Activated T-helper 9 cell treated with anti-CD3 and anti-CD28 coated beads, Interleukin-2, amount 50 U/mL, for 16 hours (primary cell): ENCODE results near the gene ZHX3.

Experiments used
- DNase-seq: peaks from one replicate; pipeline ENCODE4 v3.0.0-alpha.2; 2020; ENCODE audit warnings: low read depth

Gene ZHX3

GRCh38 chr20:41171736-41172295 is 145.7 kb downstream of the ZHX3 start:
- no peak for DNase-seq

DNA sequence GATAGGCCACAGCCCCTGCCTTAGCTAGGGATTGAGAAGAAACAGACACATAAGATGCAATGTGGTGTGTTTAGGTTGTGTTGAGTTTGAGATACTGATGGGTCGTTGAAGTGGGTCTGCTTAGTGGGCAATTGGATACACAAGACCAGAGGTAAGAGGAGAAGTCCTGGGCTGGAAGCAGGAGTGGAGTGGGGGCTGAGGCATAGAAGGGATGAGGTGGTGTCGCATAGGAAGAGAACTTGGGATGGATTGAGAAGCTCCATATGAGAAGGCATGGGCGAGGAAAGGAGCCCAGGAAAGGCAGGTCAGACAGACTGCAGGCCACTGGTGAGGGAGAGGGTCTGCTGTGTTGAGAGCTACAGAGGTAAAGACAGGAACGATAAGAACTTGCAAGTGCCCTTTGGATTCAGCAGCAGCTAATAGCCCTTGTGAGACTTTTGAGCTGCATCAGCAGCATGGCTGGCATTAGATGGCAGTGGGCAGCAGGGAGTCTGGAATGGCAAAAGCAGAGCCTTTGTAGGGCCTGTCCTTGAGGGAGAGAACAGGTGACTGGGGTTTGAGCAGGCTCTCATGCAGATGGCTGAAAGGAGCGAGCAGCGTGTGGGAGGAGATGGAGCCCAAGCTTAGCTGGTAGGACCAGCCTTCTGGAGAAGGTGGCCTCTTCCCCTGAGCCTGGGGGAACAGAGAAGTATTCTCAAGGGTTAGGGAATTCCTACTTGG is 147.0 kb downstream of the ZHX3 start:
- DNase-seq, result no peak

GRCh38 chr20:41169791-41170351 is 147.7 kb downstream of the ZHX3 start:
- DNase-seq, result no peak

DNA sequence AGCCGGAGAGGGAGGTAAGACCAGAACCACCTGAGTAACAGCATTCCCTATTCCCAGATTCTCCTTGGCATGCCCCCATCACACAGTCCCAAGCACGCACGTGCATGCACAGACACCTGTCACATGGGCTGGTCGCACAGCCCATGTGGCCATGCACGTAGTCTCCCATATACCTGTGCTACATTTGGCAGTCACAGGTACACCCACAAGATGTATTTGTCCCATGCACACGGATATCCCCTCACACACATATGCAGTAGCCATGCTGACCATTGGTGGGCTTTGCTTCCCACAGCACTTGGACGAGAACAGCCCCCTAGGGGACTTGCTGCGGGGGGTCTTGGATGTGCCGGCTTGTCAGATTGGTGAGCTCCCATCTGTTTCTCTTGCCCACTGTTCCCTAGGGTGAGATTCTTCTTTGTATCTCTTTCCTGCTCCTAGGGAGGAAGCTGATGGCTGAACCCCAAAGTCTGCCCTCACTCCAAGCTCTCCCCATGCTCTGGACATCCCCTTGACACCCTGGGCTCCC is 148.3 kb downstream of the ZHX3 start:
- DNase-seq, result no peak

DNA sequence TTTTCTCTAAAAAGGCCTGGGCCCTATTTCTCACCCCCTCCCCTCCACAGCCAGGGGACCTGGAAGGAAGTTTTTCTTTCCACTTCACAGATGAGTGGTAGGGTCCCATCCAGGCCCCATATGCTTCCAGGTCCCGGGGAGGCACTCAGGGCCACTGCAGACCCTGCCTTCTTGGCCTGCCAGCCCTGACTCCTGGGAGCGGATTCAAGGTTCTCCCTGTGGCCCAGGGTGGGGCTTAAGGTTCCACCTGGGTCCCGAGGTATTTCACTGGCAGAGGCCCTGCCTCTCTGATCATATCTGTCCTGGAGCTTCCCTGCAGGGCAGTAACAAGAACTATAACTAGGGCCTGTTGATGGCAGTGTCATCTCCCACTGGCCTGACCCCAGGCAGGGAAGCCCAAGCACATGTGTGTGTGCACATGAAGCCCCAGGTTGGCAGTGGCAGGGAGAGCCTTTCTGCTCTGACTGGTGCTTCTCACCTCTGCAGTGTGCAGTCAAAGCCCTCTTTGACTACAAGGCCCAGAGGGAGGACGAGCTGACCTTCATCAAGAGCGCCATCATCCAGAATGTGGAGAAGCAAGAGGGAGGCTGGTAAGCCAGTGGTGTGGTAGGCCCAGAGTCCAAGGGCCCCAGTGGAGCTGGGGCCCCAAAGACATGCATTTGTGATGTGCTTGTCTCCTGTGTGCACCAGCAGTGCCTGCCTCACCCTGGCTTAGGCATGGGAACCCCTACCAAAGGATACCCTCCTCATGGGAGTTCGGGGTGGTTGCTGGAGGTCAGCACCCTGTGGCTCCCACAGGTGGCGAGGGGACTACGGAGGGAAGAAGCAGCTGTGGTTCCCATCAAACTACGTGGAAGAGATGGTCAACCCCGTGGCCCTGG is 149.0 kb downstream of the ZHX3 start:
- DNase-seq, result no peak

GRCh38 chr20:41167481-41168253 is 149.9 kb downstream of the ZHX3 start:
- DNase-seq, result no peak

- no peak for DNase-seq
Observed at GRCh38 chr20:41167118-41167470, 150.4 kb downstream of the ZHX3 start.

GRCh38 chr20:41166201-41167117 is 151.1 kb downstream of the ZHX3 start:
- no peak for DNase-seq

DNA sequence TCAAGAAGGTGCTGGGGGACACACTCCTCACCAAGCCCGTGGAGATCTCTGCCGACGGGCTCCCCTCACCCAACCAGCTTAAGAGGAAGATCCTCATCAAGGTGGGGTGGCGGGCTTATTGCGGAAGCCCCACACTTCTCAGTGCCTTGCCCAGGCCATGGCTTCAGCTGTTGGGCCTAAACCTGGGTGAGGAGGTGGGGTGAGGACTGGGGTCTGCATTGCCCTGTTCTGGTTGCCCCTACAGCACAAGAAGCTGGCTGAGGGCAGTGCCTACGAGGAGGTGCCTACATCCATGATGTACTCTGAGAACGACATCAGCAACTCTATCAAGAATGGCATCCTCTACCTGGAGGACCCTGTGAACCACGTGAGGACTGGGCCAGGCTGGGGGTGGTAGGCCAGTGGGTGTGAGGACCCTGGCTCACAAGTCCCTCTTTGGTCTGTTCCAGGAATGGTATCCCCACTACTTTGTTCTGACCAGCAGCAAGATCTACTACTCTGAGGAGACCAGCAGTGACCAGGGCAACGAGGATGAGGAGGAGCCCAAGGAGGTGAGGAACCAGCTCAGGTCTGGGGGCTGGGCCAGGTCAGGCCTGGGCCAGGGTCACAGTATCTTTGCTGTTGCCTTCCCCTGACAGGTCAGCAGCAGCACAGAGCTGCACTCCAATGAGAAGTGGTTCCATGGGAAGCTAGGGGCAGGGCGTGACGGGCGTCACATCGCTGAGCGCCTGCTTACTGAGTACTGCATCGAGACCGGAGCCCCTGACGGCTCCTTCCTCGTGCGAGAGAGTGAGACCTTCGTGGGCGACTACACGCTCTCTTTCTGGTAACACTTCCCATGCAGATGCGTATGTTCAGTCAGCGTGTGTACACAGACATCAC is 152.3 kb downstream of the ZHX3 start:
- no peak for DNase-seq

GRCh38 chr20:41163821-41164220 is 153.7 kb downstream of the ZHX3 start:
- DNase-seq, result no peak

DNA sequence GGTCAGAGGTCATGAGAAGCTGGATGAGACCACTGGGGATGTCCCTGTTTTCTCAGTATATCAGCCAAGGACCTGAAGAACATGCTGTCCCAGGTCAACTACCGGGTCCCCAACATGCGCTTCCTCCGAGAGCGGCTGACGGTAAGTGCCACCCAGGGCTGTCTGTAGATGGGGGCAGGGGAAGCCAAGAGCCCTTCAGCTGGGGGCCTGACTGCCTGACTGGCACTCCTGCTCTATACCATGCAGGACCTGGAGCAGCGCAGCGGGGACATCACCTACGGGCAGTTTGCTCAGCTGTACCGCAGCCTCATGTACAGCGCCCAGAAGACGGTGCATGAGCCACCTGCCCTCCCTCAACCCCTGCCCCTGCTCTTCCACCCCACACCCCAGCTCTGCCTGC is 155.1 kb downstream of the ZHX3 start:
- DNase-seq, result no peak

DNA sequence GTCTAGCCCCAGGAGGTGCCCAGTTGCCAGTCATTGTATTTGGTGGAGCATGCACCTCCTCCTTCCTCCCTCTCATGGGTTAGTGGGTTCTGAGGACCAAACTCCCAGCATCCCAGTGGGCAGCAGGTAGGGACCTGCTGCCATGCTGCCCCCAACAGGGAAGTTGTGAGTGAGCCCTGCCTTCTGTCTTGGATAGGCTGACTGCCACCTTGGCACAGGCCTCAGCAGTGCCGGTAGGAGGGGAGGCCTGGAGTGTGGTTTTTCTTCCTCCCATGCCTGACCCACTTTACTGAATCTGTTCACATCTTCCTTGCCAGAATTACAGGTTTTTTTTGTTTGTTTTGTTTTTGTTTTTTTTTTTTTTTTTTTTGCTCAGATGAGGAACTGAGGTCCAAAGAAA is 155.6 kb downstream of the ZHX3 start:
- DNase-seq, result no peak

DNA sequence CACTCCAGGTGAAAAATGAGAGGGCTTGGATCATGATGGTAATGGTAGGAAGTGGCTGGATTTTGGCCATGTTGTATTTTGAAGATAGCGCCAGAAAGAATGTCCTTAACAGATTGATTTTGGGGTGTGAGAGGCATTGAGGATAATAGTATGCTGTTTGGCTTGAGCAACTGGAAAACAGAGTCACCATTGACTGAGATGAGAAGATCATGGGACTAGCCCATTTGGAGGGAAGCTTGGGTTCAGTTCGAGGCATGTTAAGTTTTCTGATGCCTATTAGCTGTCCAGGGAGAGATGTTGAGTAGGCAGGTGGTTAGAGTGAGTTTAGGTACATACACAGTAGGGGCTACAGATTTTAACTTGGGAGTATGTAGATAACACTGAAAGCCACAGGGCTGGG is 156.8 kb downstream of the ZHX3 start:
- no peak for DNase-seq

DNA sequence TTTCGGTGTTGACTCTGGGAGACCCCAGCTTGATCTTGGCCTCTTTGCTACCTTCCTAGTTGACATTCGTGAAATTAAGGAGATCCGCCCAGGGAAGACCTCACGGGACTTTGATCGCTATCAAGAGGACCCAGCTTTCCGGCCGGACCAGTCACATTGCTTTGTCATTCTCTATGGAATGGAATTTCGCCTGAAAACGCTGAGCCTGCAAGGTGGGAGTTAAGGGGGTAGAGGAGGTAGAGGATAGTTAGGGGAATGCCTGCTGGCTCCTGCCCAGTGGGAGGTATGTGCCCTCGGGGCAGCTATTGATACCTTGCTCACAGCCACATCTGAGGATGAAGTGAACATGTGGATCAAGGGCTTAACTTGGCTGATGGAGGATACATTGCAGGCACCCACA is 158.0 kb downstream of the ZHX3 start:
- no peak for DNase-seq

GRCh38 chr20:41158082-41158625 is 159.4 kb downstream of the ZHX3 start:
- no peak for DNase-seq

GRCh38 chr20:41155261-41155660 is 162.3 kb downstream of the ZHX3 start:
- DNase-seq, result no peak

DNA sequence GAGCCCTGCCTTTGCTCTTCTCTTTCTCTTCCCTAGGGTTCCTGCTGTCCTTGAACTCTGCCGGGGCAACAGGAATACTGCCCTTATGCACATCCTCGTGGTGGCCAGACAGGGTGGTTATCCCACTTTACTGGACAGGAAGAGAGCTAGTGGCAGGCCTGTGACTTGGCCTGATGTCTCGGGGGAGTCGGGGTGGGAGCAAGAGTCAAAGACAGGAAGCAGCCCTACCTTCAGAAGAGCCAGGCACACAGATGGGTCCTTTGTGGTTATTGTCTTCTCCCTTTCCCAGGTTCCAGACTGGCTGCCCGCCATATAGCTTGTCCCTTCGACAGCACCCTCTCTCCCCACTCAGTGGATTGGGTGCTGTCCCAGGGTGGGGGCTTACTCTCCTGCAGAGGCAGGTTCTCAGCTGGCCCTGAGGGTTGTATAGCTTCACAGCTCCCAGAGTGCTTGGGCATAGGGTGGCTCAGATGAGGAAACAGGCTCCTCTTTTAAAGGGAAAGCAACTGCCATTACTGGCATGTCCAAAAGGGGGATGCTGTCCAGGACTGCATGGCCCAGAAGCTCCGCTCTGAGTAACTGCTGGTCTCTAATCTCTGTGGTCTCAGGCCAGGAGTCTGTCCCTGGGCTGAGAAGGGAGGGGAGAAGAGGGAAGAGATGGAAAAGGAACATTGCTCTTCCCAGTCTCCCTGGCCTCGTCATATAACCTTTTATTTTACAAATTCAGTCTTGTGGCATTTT is 162.9 kb downstream of the ZHX3 start:
- DNase-seq, result no peak

DNA sequence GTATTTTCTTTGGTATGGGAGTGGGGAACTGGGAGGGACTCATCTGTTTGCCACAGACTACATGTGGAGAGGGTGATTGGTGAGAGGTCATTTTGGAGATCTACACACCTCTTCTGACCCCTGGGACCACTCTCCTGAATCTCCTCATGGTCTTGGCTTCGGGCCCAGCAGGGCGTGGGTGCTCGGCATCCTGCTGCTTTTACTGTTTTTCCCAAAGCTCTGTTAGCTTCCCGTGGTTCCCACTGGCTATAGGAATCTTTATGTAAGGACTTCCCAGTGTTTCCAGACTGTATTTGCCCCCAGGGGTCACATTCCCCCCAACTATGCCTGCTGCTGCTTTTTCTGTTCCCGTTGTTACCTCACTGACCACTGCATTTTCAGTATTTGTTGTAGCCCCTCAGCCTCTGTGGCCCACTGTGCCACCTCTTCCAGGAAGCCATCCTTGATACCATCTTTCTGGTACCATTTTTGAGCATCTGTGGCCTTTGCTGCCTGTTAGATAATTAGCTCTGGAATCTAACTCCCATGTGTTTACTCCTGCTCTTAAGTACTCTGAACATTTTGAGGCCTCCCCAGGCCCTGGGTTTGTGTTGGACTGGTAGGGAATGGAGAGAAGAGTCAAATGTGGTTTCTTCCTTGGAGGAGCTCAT is 165.3 kb downstream of the ZHX3 start:
- no peak for DNase-seq
